Thyroid gland (tissue), 4 donors: ENCODE results near the gene EXOSC6.
"Not testable (repeated sequence)": the region's sequence is repeated elsewhere in the genome, so short reads cannot be mapped to it uniquely, and the experiment has no call there.

Experiments
- CTCF ChIP-seq, 6 experiments: fragments of 200-600 bp in 3 of 6; fragments of 450-650 bp in 3 of 6; sonication (generic) in 3 of 6; IDR thresholded peaks; one replicate each; pipeline ENCODE4 v1.5.1; 2016 to 2019; ENCODE audit warnings: antibody characterized with exemption in 6 of 6, mild to moderate bottlenecking in 2 of 6, inconsistent platforms in 1 of 6, moderate library complexity in 1 of 6
- POLR2A ChIP-seq, 2 donors: fragments of 450-650 bp; IDR thresholded peaks; one replicate each; pipeline ENCODE4 v1.6.1; 2017; ENCODE audit warnings: antibody characterized with exemption in 2 of 2, mild to moderate bottlenecking in 2 of 2, moderate library complexity in 1 of 2

DNA sequence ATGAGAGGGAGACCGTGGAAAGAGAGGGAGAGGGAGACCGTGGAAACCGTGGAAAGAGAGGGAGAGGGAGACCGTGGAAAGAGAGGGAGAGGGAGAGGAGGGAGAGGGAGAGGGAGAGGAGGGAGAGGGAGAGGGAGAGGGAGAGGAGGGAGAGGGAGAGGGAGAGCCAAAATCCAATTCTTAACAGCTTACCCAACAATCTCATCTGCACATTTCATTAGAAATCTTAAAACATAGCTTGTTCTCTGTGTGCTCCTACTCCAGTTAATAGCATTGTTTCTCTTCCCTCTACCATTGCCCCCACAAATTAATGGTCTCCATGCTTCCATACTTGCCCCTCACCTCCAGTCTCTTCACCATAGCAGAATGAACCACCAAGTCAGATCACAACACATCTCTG, 26.3 kb downstream of the EXOSC6 start:
- not testable (repeated sequence) for TF ChIP-seq CTCF, POLR2A (IDR thresholded peaks at IDR 0.05)
